Panc1 (cell line): ENCODE measurements around the gene COL27A1.

Experiments
- CTCF ChIP-seq: fragments of 450-650 bp; IDR thresholded peaks from 2 replicates; pipeline ENCODE4 v1.5.1; 2017; ENCODE audit warnings: mild to moderate bottlenecking
- POLR2AphosphoS5 ChIP-seq: IDR thresholded peaks from 2 replicates; pipeline ENCODE4 v1.6.1; 2012; ENCODE audit warnings: mild to moderate bottlenecking, low read depth, low read length, moderate library complexity
- SIN3A ChIP-seq: IDR thresholded peaks from 2 replicates; pipeline ENCODE4 v1.6.1; 2012; ENCODE audit warnings: low read depth, mild to moderate bottlenecking, low read length, moderate library complexity, borderline replicate concordance; ENCODE audit not compliant: insufficient read depth
- TCF7L2 ChIP-seq: IDR thresholded peaks from 2 replicates; pipeline ENCODE4 v1.6.1; 2011; ENCODE audit warnings: mild to moderate bottlenecking, low read depth, low read length, inconsistent platforms
- TF ChIP-seq, protein P1 (sequence below), 2 experiments: IDR thresholded peaks; 2 replicates each; pipeline ENCODE4 v1.6.1; 2011 to 2012; ENCODE audit warnings: low read depth in 2 of 2, control low read depth in 1 of 2, low read length in 1 of 2, mild to moderate bottlenecking in 1 of 2, moderate library complexity in 1 of 2; ENCODE audit not compliant: insufficient read depth in 1 of 2

DNA sequence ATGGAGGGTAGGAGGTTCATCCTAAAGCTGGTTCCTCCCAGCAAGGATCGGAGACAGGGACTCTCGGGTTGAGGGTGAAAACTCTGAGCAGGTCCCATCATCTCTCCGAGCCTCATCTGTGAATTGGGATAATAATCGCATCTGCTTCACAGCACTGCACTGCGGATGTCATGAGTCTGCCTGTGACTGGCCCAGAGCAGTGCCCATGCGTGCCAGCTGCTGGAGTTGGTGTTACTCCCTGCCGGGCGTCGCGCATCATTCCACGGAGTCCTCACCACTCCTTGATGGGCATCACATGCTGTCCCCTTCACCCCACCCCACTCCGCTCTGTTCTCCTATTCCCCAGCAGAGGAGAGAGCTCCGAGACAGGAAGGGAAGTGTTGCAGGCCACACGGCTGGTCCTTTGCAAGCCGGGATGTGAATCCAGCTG, 132.4 kb downstream of the COL27A1 start:
- TF ChIP-seq POLR2AphosphoS5 = no peak
- TF ChIP-seq CTCF = no peak
- TF ChIP-seq, protein P1, sequence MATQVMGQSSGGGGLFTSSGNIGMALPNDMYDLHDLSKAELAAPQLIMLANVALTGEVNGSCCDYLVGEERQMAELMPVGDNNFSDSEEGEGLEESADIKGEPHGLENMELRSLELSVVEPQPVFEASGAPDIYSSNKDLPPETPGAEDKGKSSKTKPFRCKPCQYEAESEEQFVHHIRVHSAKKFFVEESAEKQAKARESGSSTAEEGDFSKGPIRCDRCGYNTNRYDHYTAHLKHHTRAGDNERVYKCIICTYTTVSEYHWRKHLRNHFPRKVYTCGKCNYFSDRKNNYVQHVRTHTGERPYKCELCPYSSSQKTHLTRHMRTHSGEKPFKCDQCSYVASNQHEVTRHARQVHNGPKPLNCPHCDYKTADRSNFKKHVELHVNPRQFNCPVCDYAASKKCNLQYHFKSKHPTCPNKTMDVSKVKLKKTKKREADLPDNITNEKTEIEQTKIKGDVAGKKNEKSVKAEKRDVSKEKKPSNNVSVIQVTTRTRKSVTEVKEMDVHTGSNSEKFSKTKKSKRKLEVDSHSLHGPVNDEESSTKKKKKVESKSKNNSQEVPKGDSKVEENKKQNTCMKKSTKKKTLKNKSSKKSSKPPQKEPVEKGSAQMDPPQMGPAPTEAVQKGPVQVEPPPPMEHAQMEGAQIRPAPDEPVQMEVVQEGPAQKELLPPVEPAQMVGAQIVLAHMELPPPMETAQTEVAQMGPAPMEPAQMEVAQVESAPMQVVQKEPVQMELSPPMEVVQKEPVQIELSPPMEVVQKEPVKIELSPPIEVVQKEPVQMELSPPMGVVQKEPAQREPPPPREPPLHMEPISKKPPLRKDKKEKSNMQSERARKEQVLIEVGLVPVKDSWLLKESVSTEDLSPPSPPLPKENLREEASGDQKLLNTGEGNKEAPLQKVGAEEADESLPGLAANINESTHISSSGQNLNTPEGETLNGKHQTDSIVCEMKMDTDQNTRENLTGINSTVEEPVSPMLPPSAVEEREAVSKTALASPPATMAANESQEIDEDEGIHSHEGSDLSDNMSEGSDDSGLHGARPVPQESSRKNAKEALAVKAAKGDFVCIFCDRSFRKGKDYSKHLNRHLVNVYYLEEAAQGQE (IDR thresholded peaks at IDR 0.05; ENCODE audit: insufficient read depth in 1 of 2, low read depth in 2 of 2, low read length in 1 of 2) = no peak
- TF ChIP-seq SIN3A = no peak
- no peak for TF ChIP-seq TCF7L2
